ENCODE measurements around the gene VN1R2.

DNA sequence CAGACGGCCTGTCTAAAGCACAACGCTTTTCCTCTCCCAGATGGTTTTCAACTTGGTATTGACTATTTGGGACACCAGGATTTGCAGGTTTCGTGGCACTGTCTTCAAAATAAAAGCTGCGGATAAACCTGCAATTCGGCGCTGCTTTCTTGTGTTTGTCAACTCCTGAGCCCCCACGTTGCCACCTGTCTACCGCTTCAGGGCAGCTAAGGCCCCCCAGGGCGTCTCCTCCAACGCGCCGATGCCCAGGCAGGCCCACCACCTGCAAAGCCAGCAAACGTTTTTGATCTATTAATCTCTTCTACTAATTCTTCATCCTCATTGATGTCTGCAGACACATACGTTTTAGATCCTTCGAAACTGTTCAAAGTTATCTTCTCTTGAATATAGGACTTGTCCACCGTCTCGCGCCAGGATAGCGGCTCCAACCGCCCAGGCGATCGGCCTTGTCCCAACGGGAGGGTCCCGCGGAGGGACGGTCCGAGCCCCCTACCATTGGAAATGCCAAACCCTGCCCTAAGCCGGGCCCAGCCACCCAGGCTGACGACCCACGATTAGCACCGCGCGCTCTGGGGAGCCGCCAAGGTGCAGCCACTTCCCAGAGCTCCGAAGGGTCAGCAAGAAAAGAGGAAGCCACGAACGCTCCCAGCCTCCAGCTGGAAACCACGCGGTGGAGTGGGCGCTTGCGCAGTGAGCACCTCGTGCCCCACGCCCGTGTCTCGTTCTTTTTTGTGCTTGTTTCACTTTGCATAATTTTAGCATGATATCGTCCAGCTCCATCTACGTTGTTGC lies 32.9 kb downstream of the VN1R2 start:
- TF ChIP-seq, protein P1, sequence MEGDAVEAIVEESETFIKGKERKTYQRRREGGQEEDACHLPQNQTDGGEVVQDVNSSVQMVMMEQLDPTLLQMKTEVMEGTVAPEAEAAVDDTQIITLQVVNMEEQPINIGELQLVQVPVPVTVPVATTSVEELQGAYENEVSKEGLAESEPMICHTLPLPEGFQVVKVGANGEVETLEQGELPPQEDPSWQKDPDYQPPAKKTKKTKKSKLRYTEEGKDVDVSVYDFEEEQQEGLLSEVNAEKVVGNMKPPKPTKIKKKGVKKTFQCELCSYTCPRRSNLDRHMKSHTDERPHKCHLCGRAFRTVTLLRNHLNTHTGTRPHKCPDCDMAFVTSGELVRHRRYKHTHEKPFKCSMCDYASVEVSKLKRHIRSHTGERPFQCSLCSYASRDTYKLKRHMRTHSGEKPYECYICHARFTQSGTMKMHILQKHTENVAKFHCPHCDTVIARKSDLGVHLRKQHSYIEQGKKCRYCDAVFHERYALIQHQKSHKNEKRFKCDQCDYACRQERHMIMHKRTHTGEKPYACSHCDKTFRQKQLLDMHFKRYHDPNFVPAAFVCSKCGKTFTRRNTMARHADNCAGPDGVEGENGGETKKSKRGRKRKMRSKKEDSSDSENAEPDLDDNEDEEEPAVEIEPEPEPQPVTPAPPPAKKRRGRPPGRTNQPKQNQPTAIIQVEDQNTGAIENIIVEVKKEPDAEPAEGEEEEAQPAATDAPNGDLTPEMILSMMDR (conservative IDR thresholded peaks at IDR 0.05) = no peak
- TF ChIP-seq ZFX (IDR thresholded peaks at IDR 0.05) = no peak

Measured in C4-2B (cell line).